GM18858 (cell line): ENCODE results near the gene ZNF839.

ENCODE experiments used
- ATAC-seq: cut with Tn5 transposase; IDR thresholded peaks from one replicate; pipeline ENCODE4 v1.9.1; 2021; ENCODE audit not compliant: unreplicated experiment

ZNF839 gene

DNA sequence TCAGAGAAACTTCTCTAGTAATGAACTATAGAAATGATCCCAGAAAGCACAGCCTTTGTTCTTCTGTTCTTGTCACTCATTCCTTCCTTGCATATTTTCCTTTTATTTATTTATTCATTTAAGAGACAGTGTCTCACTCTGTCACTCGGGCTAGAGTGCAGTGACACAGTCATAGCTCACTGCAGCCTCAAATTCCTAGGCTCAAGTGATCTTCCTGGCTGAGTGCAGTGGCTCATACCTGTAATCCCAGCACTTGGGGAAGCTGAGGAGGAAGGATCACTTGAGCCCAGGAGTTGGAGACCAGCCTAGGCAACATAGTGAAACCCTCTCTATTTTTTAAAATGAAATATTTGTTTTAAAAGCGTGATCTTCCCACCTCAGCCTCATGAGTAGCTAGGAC, 54.7 kb downstream of the ZNF839 start:
- no peak for ATAC-seq

DNA sequence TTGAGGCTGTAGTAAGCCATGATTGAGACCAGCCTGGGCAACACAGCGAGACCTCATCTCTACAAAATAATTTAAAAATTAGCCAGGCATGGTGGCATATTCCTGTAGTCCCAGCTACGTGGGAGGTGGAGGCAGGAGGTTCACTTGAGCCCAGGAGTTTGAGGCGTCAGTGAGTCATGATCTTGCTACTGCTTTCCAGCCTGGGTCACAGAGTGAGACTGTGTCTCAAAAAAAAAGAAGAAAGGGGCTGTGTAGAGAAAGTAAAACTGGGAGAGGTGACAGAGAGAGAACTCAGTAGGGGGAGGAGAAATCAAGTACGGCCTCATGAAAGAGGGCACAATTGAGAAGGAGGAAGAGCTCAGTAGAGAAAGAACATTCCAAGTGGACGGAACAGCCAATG, 55.6 kb downstream of the ZNF839 start:
- no peak for ATAC-seq

DNA sequence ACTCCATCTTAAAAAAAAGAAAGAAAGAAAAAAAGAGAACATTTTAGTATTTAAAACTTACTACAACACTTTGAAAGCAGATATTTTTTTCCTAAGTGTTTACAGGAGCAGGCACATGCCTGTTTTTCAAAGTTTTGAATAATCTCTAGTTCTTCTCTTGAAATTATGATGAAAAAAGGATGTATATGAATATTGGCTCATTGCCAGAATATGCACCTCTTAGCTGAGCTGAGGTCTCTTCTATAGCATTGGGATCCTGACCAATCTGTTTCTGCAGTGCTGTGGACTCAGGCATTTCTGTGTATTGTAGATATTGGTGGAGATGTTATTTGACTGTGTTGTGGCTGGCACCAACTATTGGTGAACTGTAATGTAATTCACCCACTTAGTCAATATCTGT, 58.1 kb downstream of the ZNF839 start:
- ATAC-seq = no peak

DNA sequence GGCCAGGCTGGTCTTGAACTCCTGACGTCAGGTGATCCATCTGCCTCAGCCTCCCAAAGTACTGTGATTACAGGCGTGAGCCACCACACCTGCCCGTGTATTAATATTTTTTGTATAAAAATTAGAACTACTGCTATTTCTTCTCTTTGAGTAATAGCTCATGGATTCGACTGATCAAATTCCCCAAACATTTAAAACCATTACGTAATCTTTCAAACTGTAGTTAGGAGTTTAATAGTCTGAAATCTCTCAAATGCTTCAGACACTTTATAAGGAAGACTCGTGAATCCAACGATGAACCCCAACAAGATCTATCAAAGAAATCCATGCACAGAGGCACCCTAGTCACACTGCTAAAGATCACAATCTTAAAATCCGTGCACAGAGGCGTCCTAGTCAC, 59.3 kb downstream of the ZNF839 start:
- ATAC-seq = no peak

DNA sequence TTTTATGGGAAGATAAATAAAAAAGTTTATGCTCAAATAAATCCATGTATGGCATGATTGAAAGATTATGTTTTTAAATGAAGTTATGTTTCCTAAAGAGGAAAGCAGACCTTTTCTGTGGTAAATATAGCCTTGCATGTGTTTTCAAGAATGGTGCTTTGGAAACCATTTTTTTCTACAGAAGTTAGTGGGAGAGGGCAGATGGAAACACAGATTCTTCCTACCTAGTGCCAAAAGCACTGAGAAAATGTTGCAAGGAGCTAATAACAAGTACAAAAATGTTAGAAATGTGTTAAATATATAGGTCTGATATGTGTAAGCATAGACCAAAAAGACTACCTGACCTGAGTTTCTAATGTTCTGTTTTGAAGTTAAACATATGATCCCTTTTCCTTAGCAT, 67.5 kb downstream of the ZNF839 start:
- ATAC-seq = no peak

DNA sequence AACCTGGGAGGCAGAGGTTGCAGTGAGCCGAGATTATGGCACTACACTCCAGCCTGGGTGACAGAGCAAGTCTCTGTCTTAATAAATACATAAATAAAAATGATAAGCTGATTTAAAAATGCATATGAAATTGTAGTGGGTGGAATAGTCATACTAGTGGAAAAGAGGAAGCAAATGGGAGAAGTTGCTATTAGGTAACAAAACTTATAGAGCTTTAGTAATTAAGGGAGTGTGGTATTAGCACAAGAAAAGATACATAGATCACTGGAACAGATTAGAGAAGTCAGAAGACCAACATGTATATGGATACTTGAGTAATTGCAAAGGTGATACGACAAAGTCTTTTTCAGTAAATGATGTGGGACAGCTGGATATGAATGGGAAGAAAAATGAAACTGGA, 69.7 kb downstream of the ZNF839 start:
- ATAC-seq = no peak

DNA sequence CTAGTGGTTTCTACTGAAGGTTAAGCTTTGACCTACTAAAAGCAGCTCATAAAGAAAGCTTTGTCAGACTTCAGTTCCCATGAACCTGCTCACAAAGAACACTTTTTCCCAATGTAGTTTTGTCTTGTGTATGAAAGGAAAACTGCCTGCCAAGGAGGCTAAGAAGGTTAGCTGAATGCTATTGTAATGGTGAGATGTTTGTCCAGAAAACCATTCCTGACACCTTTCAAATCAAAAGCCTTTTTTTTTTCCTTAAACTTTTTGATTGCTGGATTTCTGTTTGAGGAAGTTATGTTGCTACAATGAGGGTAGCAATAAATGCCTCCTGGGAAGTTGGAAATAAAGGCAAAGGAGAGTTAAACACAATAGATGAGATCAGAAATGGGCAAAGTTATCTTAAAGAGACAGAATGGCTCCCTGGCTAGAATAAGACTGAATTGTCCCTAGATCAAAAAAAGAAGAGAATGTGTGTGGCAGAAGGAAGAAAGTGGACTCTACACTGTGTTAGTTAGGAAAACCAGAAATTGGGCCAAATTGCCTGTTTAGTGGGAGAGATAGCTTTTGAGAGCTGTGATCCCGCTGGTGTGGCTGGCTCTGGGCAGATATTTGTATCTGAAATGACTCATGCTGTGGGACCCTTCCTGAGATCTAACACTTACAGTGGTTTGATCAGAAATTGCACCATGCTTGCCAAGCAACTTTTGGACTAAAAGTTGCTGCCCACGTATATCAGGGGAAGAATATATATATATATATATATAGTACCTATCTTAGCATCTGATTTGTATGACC, 70.7 kb downstream of the ZNF839 start:
- ATAC-seq = no peak
